BJ (cell line): Measurements from ENCODE around the gene GTF2IRD1. TPM values are rescaled to one million over a fixed set of nuclear protein-coding genes. Genes with fewer than 3 reads are reported as not detected.
"Not testable (repeated sequence)": the region's sequence is repeated elsewhere in the genome, so short reads cannot be mapped to it uniquely, and the experiment has no call there.

ENCODE experiments used
- CTCF ChIA-PET: fragments of 350-600 bp; formaldehyde crosslinking; extraction: SDS; loops from one replicate; lab custom pipeline; 2021; ENCODE audit warnings: antibody characterized with exemption, inconsistent platforms; lab: Yijun Ruan, JAX
- POLR2A ChIA-PET: fragments of 300-600 bp; sonication (Branson Sonifier 250); formaldehyde crosslinking; extraction: SDS; loops from one replicate; lab custom pipeline; 2021; ENCODE audit warnings: antibody characterized with exemption; lab: Charles Lee
- DNase-seq: peaks from one replicate; pipeline ENCODE4 v3.0.0-alpha.2; 2011; ENCODE audit warnings: low read depth
- H3K27me3 ChIP-seq: 2 replicates; pipeline ENCODE4 v1.6.0; 2011; ENCODE audit warnings: low read length; ENCODE audit not compliant: control insufficient read depth, insufficient read depth
- H3K36me3 ChIP-seq: 2 replicates; pipeline ENCODE4 v1.5.1; 2011; ENCODE audit warnings: low read length; ENCODE audit not compliant: control insufficient read depth, insufficient read depth
- H3K4me3 ChIP-seq: 2 replicates; pipeline ENCODE4 v1.5.1; 2011; ENCODE audit warnings: low read depth, mild to moderate bottlenecking, control low read depth, low read length
- CTCF ChIP-seq: IDR thresholded peaks from 2 replicates; pipeline ENCODE4 v1.5.1; 2011; ENCODE audit warnings: low read depth, mild to moderate bottlenecking, control low read depth, inconsistent platforms, low read length, moderate library complexity; ENCODE audit not compliant: insufficient read depth
- polyA plus RNA-seq: library from polyadenylated mRNA; depleted of rRNA; stranded (reverse); fragments of >200 nt; gene quantifications from 2 replicates; pipeline ENCODE4 v1.2.3, GENCODE V29; 2011

The GTF2IRD1 gene
- polyA plus RNA-seq, 1 experiment: 29.0 TPM

DNA sequence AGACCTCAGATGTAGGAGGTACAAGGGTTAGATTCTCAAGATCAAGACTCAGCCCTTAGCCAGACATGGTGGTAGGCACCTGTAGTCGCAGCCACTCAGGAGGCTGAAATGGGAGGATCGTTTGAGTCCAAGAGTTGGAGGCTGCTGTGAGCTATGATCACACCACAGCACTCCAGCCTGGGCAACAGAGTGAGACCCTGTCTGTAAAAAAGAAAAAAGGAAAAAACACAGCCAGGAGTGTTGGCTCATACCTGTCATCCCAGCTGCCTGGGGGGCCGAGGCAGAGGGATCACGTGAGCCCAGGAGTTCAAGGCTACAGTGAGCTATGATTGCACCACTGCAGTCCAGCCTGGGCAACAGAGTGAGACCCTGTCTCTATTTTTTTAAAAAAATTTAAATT lies 69.3 kb downstream of the GTF2IRD1 start:
- H3K36me3 ChIP-seq: peaks cover 32% of the 10 kb centered on the region
- DNase-seq: no peak
- POLR2A ChIA-PET: no interaction called here
- CTCF ChIA-PET: no interaction called here
- no peaks in the 10 kb centered on the region for H3K27me3 ChIP-seq
- no peak for TF ChIP-seq CTCF
- H3K4me3 ChIP-seq: no peak overlapping the region

DNA sequence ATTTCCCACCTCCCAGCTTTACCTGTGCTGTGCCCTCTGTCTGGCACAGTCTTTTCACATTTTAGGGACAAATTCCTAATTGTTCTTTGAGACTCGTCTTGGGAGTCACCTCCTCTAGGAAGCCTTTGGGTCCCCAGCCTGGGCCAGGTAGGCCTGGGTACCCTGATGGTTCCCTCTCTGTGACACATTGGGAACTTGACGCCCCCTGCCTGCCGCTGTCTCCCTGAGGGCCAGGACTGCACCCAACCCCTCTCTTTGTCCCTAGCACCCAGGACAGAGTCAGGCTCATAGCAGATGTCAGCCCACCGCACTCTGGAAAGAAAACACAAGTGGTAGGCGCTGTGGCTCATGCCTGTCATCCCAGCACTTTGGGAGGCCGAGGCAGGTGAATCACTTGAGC lies 71.4 kb downstream of the GTF2IRD1 start:
- no peak for TF ChIP-seq CTCF
- H3K4me3 ChIP-seq: no peak overlapping the region
- no peak for DNase-seq
- H3K27me3 ChIP-seq: no peaks in the 10 kb centered on the region
- ChIA-PET POLR2A (no interaction called here), CTCF (interaction anchor here (1.3 kb wide), 1 partner anchor 15 kb away, joined by 3 read pairs; no protein-coding TSS in a partner anchor)
- H3K36me3 ChIP-seq: peaks cover 32% of the 10 kb centered on the region

DNA sequence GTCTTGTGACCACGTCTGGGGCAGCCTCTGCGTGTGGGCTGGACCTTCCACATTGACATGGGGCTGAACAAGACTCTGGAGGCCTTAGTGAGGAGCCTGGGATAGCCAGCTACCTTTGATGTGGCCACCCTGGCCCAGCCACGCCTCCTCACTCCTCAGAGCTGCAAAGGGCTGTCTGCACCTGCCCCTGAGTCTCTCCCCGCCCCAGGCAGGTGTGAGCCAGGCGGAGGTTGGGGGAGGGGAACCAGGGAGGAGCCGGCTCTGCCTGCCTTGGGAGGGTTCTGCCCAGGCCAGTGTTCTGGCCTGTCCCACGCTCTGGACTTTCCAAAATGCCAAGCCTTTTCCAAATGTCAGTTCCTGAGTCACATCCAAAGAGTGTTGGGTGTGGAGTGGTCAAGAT lies 72.2 kb downstream of the GTF2IRD1 start:
- POLR2A ChIA-PET: no interaction called here
- no peak for TF ChIP-seq CTCF
- Histone ChIP-seq H3K27me3 (no peaks in the 10 kb centered on the region), H3K36me3 (peaks cover 30% of the 10 kb centered on the region), H3K4me3 (no peak overlapping the region)
- CTCF ChIA-PET: interaction anchor here (1.3 kb wide), 1 partner anchor 16 kb away, joined by 3 read pairs; no protein-coding TSS in a partner anchor
- no peak for DNase-seq

GRCh38 chr7:74526780-74527179 lies 73.1 kb downstream of the GTF2IRD1 start:
- no peak for TF ChIP-seq CTCF
- no peak for DNase-seq
- ChIA-PET POLR2A (no interaction called here), CTCF (interaction anchor here (1.0 to 1.3 kb wide), 2 partner anchors 17 to 109 kb away, joined by 3 read pairs; no protein-coding TSS in a partner anchor)
- H3K4me3 ChIP-seq: no peak overlapping the region
- peaks cover 24% of the 10 kb centered on the region for H3K36me3 ChIP-seq
- H3K27me3 ChIP-seq: no peaks in the 10 kb centered on the region

GRCh38 chr7:74527842-74528241 lies 74.1 kb downstream of the GTF2IRD1 start:
- Histone ChIP-seq H3K27me3 (no peaks in the 10 kb centered on the region), H3K36me3 (peaks cover 24% of the 10 kb centered on the region), H3K4me3 (no peak overlapping the region)
- DNase-seq: no peak
- CTCF ChIA-PET: interaction anchor here (0.6 to 1.0 kb wide), 2 partner anchors 46 to 110 kb away, joined by 3 read pairs; no protein-coding TSS in a partner anchor
- POLR2A ChIA-PET: no interaction called here
- TF ChIP-seq CTCF: no peak

- peaks cover 21% of the 10 kb centered on the region for H3K36me3 ChIP-seq
- CTCF ChIA-PET, H3K27me3 ChIP-seq, H3K4me3 ChIP-seq, POLR2A ChIA-PET, DNase-seq: not testable (repeated sequence)
Observed at GRCh38 chr7:74528773-74529172, 75.1 kb downstream of the GTF2IRD1 start.
